K562 (cell line): ENCODE measurements around the gene DAG1.

Source experiments
- ARID2 ChIP-seq: fragments of 450-650 bp; IDR thresholded peaks from 2 replicates; pipeline ENCODE4 v1.6.1; 2017; ENCODE audit warnings: antibody characterized with exemption, mild to moderate bottlenecking
- CBFB ChIP-seq: sonication (generic); formaldehyde crosslinking; IDR thresholded peaks from 2 replicates; pipeline ENCODE4 v1.4.0; 2020; ENCODE audit warnings: mild to moderate bottlenecking, missing genetic modification reagents
- CREM ChIP-seq: IDR thresholded peaks from 2 replicates; pipeline ENCODE4 v1.6.1; 2014; ENCODE audit warnings: antibody characterized with exemption, low read depth
- CTCF ChIP-seq, 3 experiments: IDR thresholded peaks in 2 of 3; conservative IDR thresholded peaks in 1 of 3; 2 replicates each; pipeline ENCODE4 v1.5.1; 2011 to 2012; ENCODE audit warnings: low read length in 3 of 3, mild to moderate bottlenecking in 3 of 3, control low read depth in 2 of 3, improper control_type of control experiment in 1 of 3, inconsistent platforms in 1 of 3, low read depth in 1 of 3, mixed read lengths in 1 of 3, moderate library complexity in 1 of 3; ENCODE audit not compliant: insufficient read depth in 2 of 3
- EZH2 ChIP-seq: IDR thresholded peaks from 2 replicates; pipeline ENCODE4 v1.6.1; 2012; ENCODE audit warnings: low read depth, mild to moderate bottlenecking, inconsistent platforms, low read length, borderline replicate concordance
- FOXJ2 ChIP-seq: fragments of 200-800 bp; sonication (Bioruptor generic); IDR thresholded peaks from 2 replicates; pipeline ENCODE4 v1.6.1; 2016; ENCODE audit warnings: missing genetic modification characterization, missing compliant biosample characterization
- IRF1 ChIP-seq: sonication (generic); formaldehyde crosslinking; IDR thresholded peaks from 2 replicates; pipeline ENCODE4 v1.8.0; 2022; ENCODE audit warnings: missing genetic modification reagents, mild to moderate bottlenecking, borderline replicate concordance
- NEUROD1 ChIP-seq: fragments of 150-350 bp; IDR thresholded peaks from 2 replicates; pipeline ENCODE4 v1.6.1; 2014; ENCODE audit warnings: borderline replicate concordance, low read length, low read depth; ENCODE audit not compliant: partially characterized antibody
- PATZ1 ChIP-seq: fragments of 250-450 bp; sonication (Bioruptor Pico); IDR thresholded peaks from 2 replicates; pipeline ENCODE4 v1.5.0; 2020; ENCODE audit warnings: mild to moderate bottlenecking, borderline replicate concordance
- POLR3G ChIP-seq: IDR thresholded peaks from 2 replicates; pipeline ENCODE4 v1.6.1; 2011; ENCODE audit not compliant: insufficient read length, insufficient replicate concordance; ENCODE audit errors: extremely low read depth
- SIX5 ChIP-seq, 2 experiments: IDR thresholded peaks; 2 replicates each; pipeline ENCODE4 v1.6.1; 2011; ENCODE audit warnings: low read length in 2 of 2, borderline replicate concordance in 1 of 2, low read depth in 1 of 2, mild to moderate bottlenecking in 1 of 2, moderate library complexity in 1 of 2; ENCODE audit not compliant: insufficient read depth in 1 of 2
- YY1 ChIP-seq, 3 experiments: IDR thresholded peaks; 2 replicates each; pipeline ENCODE4 v1.6.1; 2011; ENCODE audit warnings: low read length in 2 of 3, mild to moderate bottlenecking in 2 of 3, moderate library complexity in 2 of 3, borderline replicate concordance in 1 of 3, control low read depth in 1 of 3, low read depth in 1 of 3; ENCODE audit not compliant: insufficient read depth in 3 of 3, insufficient replicate concordance in 2 of 3, control insufficient read depth in 1 of 3, insufficient read length in 1 of 3; ENCODE audit errors: extremely low read depth in 1 of 3
- ZNF766 ChIP-seq: fragments of 200-800 bp; sonication (Bioruptor generic); conservative IDR thresholded peaks from 2 replicates; pipeline ENCODE4 v1.6.1; 2016; ENCODE audit warnings: missing genetic modification characterization, missing compliant biosample characterization

GRCh38 chr3:49519296-49519695 is 49.2 kb downstream of the DAG1 start:
- no peak for TF ChIP-seq CTCF (IDR thresholded peaks at IDR 0.05 in 2 of 3, conservative IDR thresholded peaks at IDR 0.05 in 1 of 3; ENCODE audit: insufficient read depth in 2 of 3, low read depth in 1 of 3, low read length in 3 of 3)
- no peak for TF ChIP-seq ZNF766 (CRISPR knock-in tag)
- TF ChIP-seq ARID2, result no peak
- TF ChIP-seq NEUROD1, result no peak
- TF ChIP-seq PATZ1 (CRISPR knock-in tag), result no peak
- TF ChIP-seq IRF1 (CRISPR knock-in tag), result no peak
- TF ChIP-seq SIX5 (IDR thresholded peaks at IDR 0.05; ENCODE audit: borderline replicate concordance in 1 of 2, insufficient read depth in 1 of 2, low read depth in 1 of 2, low read length in 2 of 2), result no peak
- TF ChIP-seq FOXJ2 (tag), result no peak
- TF ChIP-seq EZH2, result no peak
- TF ChIP-seq CREM, result no peak
- no peak for TF ChIP-seq POLR3G
- no peak for TF ChIP-seq YY1 (IDR thresholded peaks at IDR 0.05; ENCODE audit: borderline replicate concordance in 1 of 3, control insufficient read depth in 1 of 3, extremely low read depth in 1 of 3, insufficient read depth in 3 of 3, insufficient read length in 1 of 3, insufficient replicate concordance in 2 of 3, low read depth in 1 of 3, low read length in 2 of 3)
- TF ChIP-seq CBFB (CRISPR knock-in tag), result no peak
